Osteoblast (primary cell): ENCODE data around the gene HOXA3. TPM values are rescaled to one million over a fixed set of nuclear protein-coding genes. Genes with fewer than 3 reads are reported as not detected.

Experiments
- DNase-seq: peaks from one replicate; pipeline ENCODE4 v3.0.0; 2011; ENCODE audit warnings: low spot score, mixed read lengths; ENCODE audit not compliant: insufficient read length; ENCODE audit errors: missing footprints
- H2AFZ ChIP-seq: 2 replicates; pipeline ENCODE4 v1.6.0; 2011; ENCODE audit warnings: mild to moderate bottlenecking, low read length
- H3K27ac ChIP-seq: 2 replicates; pipeline ENCODE4 v1.5.1; 2011; ENCODE audit warnings: mild to moderate bottlenecking, low read depth, low read length, moderate library complexity
- H3K27me3 ChIP-seq: 2 replicates; pipeline ENCODE4 v1.6.0; 2012; ENCODE audit warnings: mild to moderate bottlenecking, control low read depth, inconsistent platforms, low read length, moderate library complexity; ENCODE audit not compliant: insufficient read depth
- H3K36me3 ChIP-seq: 2 replicates; pipeline ENCODE4 v1.5.1; 2011; ENCODE audit warnings: mild to moderate bottlenecking, low read length, control low read depth, moderate library complexity; ENCODE audit not compliant: insufficient read depth
- H3K4me1 ChIP-seq: 2 replicates; pipeline ENCODE4 v1.5.1; 2011; ENCODE audit warnings: mild to moderate bottlenecking, low read length, control low read depth, moderate library complexity; ENCODE audit not compliant: insufficient read depth
- H3K4me2 ChIP-seq: 2 replicates; pipeline ENCODE4 v1.6.0; 2011; ENCODE audit warnings: mild to moderate bottlenecking, low read length; ENCODE audit not compliant: insufficient read depth
- H3K4me3 ChIP-seq: fragments of 200-600 bp; sonication (generic); 3 replicates; pipeline ENCODE4 v1.5.1; 2012; ENCODE audit warnings: mild to moderate bottlenecking, low read length, inconsistent platforms; ENCODE audit not compliant: insufficient read depth
- H3K79me2 ChIP-seq: 2 replicates; pipeline ENCODE4 v1.6.0; 2012; ENCODE audit warnings: mild to moderate bottlenecking, low read length, control low read depth, inconsistent platforms; ENCODE audit not compliant: insufficient read depth
- H3K9me3 ChIP-seq: 2 replicates; pipeline ENCODE4 v1.5.1; 2011; ENCODE audit warnings: low read depth, low read length, control low read depth
- H4K20me1 ChIP-seq: 2 replicates; pipeline ENCODE4 v1.6.0; 2012; ENCODE audit warnings: mild to moderate bottlenecking, low read length, control low read depth; ENCODE audit not compliant: insufficient read depth
- total RNA-seq: library from RNA; depleted of rRNA; stranded (reverse); fragments of >200 nt; gene quantifications from 2 replicates; pipeline ENCODE4 v1.2.3, GENCODE V29; 2012
- TF ChIP-seq, protein P1 (sequence below): IDR thresholded peaks from 2 replicates; pipeline ENCODE4 v1.5.1; 2011; ENCODE audit warnings: mild to moderate bottlenecking, low read depth, low read length, moderate library complexity; ENCODE audit errors: extremely low read depth

Gene HOXA3
- total RNA-seq, 1 donor = 4.0 TPM

DNA sequence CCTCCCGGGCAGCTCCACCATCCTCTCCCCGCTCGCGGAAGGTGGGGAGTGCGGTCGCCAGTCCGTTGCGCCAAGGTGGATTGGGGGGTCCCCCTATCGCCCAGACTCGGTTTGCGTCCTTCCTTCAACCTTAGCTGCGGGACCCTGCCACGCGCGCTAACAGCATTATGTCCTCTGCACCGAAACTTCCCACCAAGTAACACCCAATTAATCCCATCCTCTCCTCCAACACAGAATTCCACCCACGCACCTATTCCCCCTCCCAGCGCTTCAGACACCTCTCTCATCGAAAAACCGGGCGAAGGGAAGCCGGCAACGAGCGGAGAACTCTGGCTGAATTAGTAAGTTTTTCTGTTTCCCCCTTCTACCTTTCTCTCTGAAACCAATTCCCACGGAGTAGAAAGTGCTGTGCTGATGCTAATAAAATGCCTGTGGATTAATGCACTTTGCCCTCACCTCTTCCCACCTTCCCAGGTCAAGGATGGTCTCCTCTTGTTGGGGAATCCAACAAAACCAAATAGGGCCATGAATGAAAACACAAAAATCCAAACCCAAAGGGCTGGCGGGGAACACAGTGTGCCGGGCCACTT is 947 bp downstream of the HOXA3 start:
- no peaks in the 10 kb centered on the region for H3K9me3 ChIP-seq
- peaks cover 9% of the 10 kb centered on the region for H3K36me3 ChIP-seq
- TF ChIP-seq, protein P1, sequence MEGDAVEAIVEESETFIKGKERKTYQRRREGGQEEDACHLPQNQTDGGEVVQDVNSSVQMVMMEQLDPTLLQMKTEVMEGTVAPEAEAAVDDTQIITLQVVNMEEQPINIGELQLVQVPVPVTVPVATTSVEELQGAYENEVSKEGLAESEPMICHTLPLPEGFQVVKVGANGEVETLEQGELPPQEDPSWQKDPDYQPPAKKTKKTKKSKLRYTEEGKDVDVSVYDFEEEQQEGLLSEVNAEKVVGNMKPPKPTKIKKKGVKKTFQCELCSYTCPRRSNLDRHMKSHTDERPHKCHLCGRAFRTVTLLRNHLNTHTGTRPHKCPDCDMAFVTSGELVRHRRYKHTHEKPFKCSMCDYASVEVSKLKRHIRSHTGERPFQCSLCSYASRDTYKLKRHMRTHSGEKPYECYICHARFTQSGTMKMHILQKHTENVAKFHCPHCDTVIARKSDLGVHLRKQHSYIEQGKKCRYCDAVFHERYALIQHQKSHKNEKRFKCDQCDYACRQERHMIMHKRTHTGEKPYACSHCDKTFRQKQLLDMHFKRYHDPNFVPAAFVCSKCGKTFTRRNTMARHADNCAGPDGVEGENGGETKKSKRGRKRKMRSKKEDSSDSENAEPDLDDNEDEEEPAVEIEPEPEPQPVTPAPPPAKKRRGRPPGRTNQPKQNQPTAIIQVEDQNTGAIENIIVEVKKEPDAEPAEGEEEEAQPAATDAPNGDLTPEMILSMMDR = no peak
- H2AFZ ChIP-seq = peak overlapping the region; percentile 95
- peaks cover 59% of the 10 kb centered on the region for H3K4me1 ChIP-seq
- peaks cover 93% of the 10 kb centered on the region for H3K79me2 ChIP-seq
- peak overlapping the region; percentile 93 for H3K4me3 ChIP-seq
- H3K27me3 ChIP-seq = no peaks in the 10 kb centered on the region
- peaks cover 9% of the 10 kb centered on the region for H4K20me1 ChIP-seq
- DNase-seq = peak; percentile 72
- peak overlapping the region; percentile 88 for H3K27ac ChIP-seq
- peak overlapping the region; percentile 99 for H3K4me2 ChIP-seq

DNA sequence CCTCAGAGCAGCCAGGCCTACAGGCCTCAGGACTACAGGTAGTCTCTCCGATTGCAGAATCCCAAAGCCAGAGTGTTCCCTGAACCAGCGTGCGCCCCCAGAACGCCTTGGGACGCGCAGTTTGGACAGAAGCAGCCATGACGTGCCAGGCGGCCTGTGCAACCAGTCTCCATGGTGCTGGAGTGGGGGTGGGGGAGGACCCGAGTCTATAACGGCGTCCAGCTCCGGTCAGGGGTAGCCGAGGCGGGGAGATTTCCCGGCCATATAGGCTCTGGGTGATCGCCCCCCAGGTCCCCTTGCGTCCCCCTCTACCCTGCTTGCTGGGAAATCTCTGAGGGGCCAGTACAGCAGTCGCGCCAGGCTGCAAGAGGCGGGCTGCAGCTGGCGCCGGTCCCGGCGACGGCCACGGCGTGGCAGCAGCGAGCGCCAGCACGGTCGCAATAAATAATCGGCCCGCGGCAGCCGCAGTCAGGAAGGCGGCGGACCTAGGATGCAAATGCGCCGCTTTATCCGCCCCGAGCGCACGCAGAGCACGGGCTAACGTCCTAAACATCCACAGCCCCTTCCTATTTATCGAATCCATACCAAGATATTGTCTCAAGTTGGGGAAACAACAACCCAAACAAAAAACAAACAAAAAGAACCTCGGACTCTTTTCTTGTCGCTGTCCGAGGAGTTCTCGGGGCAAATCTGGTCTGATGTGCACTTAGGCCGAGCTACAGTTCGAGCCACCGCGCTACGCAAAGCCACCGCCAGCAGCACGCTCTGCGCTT is 1.6 kb downstream of the HOXA3 start:
- H3K27me3 ChIP-seq = no peaks in the 10 kb centered on the region
- peaks cover 59% of the 10 kb centered on the region for H3K4me1 ChIP-seq
- peak overlapping the region; percentile 99 for H3K4me2 ChIP-seq
- peaks cover 13% of the 10 kb centered on the region for H3K36me3 ChIP-seq
- no peaks in the 10 kb centered on the region for H3K9me3 ChIP-seq
- H4K20me1 ChIP-seq = peaks cover 12% of the 10 kb centered on the region
- H2AFZ ChIP-seq = peak overlapping the region; percentile 95
- peak; percentile 98 for DNase-seq
- H3K27ac ChIP-seq = peak overlapping the region; percentile 88
- H3K79me2 ChIP-seq = peaks cover 96% of the 10 kb centered on the region
- peak overlapping the region; percentile 93 for H3K4me3 ChIP-seq
- TF ChIP-seq, protein P1 = peak; percentile 67

DNA sequence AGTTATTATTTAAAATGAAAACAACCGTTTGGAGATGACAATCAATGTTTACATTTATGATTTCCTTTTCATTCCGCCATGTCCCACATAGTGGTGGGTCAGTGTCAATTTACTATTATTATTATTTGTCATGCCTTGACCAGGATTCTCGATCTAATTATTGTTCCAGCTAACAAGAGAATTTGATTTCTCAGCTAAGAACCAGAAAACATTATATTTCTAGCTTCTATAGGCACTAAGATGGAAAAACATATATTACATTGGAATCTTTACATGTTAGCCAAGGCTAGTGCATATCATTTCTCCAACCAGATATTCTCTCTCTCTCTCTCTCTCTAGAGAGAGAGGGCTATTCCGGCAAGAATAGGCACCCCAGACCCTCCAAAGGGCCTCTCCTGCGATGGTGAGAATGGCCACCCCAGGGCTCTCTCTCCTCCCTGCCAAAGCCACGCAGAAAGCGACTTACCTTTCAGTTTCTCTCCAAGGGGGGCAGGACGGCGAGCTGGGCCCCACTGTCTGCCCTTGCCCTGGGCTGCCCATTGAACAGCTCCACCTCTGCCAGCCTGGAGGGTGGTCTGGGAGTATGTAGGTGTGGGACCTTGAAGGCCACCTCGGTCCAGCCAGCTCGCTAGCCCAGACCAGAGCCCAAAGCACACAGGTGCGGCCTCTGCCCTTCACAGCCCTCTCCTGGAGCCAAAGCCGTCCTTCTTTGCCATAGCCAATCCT is 2.4 kb downstream of the HOXA3 start:
- Histone ChIP-seq H3K27ac (peak overlapping the region; percentile 88), H4K20me1 (peaks cover 13% of the 10 kb centered on the region), H2AFZ (peak overlapping the region; percentile 88), H3K27me3 (no peaks in the 10 kb centered on the region), H3K4me2 (peak overlapping the region; percentile 99), H3K36me3 (peaks cover 20% of the 10 kb centered on the region), H3K79me2 (peaks cover 96% of the 10 kb centered on the region), H3K9me3 (no peaks in the 10 kb centered on the region), H3K4me1 (peaks cover 52% of the 10 kb centered on the region), H3K4me3 (peak overlapping the region; percentile 93)
- TF ChIP-seq, protein P1 = no peak
- peak; percentile 50 for DNase-seq
